ENCODE results near the gene CIB4. TPM values are rescaled to one million over a fixed set of nuclear protein-coding genes. Genes with fewer than 3 reads are reported as not detected.

CIB4 gene
- total RNA-seq, 4 donors from 2014 or later: 1.1 TPM; not detected in 3

GRCh38 chr2:26579025-26579722 is 62.0 kb downstream of the CIB4 start:
- TF ChIP-seq, protein P1, sequence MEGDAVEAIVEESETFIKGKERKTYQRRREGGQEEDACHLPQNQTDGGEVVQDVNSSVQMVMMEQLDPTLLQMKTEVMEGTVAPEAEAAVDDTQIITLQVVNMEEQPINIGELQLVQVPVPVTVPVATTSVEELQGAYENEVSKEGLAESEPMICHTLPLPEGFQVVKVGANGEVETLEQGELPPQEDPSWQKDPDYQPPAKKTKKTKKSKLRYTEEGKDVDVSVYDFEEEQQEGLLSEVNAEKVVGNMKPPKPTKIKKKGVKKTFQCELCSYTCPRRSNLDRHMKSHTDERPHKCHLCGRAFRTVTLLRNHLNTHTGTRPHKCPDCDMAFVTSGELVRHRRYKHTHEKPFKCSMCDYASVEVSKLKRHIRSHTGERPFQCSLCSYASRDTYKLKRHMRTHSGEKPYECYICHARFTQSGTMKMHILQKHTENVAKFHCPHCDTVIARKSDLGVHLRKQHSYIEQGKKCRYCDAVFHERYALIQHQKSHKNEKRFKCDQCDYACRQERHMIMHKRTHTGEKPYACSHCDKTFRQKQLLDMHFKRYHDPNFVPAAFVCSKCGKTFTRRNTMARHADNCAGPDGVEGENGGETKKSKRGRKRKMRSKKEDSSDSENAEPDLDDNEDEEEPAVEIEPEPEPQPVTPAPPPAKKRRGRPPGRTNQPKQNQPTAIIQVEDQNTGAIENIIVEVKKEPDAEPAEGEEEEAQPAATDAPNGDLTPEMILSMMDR (IDR thresholded peaks at IDR 0.05; ENCODE audit: low read depth): no peak

DNA sequence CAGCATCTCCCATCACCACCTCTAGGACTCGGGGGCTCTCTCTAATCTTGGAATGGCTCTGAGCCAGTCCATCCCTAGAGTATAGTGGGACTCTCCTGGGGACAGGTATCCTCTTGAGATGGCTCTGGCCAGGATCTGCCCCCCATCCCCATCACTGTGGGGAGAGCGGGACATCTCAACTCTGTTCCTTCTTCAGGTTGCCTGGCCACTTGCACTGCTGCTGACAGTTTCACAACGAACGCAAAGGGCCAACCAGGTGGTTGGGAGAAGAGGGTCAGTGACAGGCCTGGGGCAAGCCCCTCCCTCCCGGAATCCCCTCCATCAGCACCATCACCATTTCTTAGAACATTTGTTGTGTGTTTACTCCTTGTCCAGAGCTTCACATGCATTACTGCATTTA is 62.6 kb downstream of the CIB4 start:
- TF ChIP-seq, protein P1 (IDR thresholded peaks at IDR 0.05; ENCODE audit: low read depth): no peak

DNA sequence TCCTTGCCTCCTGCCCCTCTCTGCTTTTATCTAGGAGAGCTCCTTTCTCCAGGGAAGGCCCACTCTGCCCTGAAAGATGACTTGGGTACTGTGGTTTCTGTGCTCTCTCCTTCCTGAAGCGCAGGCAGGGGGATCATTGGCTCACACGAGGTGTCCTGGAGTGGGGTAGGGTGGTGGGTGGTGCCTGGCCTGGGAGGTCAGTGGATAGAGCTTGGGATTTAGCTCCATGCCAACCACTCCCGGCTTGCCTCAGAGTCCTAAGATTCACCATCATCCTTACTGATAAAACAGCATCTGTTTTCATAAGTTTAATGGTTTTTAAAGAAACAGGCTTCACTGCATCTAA is 63.1 kb downstream of the CIB4 start:
- TF ChIP-seq, protein P1 (IDR thresholded peaks at IDR 0.05; ENCODE audit: low read depth): no peak

GRCh38 chr2:26577442-26578112 is 63.6 kb downstream of the CIB4 start:
- TF ChIP-seq, protein P1 (IDR thresholded peaks at IDR 0.05; ENCODE audit: low read depth): no peak

DNA sequence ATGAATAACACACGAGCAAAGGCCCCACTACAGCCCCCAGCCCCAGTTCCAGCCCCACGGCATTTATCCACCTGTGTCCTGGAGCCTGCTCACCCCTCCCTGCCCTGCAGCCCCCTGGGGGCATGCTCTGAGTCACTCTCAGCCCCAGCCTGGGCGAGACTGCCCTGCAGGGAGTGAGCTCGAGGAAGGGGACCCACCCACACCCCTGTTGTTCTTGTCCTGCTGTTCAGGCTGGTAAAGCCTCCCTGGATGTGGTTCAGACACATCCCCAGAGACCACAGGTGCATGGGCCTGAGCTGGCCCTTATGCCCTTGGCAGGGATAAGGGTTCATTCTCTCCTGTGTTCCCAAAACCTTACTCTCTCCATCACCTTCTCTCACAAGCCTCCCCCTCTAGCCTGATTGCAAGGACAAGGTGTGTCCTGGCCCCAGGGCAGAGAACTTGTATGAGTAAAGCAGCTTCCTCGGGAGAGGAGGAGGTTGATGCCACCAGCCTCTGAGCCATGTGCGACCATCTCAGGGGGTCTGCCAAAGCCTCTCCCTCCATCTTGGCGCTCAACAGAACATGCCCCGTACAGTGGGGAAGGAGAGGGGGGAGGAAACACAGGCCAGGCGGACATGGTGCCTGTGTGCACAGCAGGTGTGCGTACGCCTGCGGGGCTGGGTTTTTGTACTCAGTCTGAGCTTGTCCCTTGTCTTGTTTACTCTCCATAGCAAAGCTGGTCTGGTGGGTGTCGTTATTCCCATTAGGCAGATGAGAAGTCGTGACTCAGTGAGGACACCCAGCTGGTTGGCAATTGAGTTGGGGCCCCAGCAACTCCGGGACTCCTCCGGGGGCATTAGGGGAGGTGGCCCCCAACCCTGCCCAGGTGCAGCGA is 64.4 kb downstream of the CIB4 start:
- TF ChIP-seq, protein P1 (IDR thresholded peaks at IDR 0.05; ENCODE audit: low read depth): no peak

DNA sequence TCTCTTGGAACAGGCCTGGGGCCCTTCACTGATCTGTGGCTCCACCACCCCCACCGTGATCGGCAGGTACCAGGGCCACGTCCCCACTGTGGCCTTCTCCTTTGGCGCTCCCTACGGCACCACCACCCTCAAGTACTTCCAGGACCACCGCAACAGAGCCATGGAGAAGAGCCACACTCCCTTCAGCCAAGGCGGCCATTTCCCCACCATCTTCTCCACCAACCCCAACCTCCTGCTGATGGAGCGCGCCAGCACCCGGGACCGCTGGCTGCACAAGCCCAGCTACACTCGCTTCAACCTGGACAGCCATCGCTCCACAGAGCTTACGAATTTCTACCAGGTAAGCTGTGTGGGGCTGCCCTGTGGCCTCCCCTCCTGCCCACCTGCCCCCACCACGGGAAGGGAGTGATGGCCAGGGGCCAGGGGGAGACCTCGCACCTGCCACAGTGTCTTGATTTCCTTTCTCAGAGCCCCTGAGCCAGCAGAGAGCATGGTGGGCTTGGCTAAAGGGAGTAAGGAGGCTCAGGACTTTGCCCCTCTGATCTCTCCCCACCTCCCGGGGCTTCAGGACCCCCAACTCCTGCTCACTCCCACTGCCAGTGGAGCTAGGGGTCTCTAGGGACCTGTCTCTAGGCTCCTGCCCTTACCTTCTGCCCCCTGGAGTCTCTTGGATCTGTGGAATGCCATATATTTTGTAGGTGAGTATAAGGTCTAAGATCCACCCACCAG is 65.2 kb downstream of the CIB4 start:
- TF ChIP-seq, protein P1 (IDR thresholded peaks at IDR 0.05; ENCODE audit: low read depth): no peak
